GM12801 (cell line): ENCODE results near the gene METTL6.

ENCODE experiments used
- CTCF ChIP-seq: IDR thresholded peaks from one replicate; pipeline ENCODE4 v1.5.1; 2011; ENCODE audit warnings: control low read depth; ENCODE audit not compliant: insufficient read length; ENCODE audit errors: extremely low read depth

Gene METTL6

DNA sequence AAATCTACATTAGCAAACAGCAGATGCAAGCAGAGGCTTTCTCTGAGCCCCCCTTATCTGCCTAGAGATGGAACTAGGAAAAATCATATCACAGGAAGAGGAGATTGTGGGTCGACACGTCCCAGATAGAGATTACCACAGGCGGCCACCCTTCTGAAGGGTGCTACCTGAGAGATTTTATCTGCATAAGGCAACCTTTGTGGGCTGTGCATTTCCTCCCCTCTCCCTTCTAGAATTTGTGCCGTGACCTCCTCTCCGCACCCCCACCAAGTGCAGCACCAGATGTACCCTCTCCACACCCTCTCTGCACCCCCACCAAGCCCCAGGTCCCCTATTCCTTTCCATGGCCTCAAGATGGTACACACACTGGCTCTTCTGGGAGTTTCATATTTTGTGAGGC lies 27.4 kb downstream of the METTL6 start:
- TF ChIP-seq CTCF, result no peak

GRCh38 chr3:15391007-15391406 lies 36.3 kb downstream of the METTL6 start:
- TF ChIP-seq CTCF, result no peak

DNA sequence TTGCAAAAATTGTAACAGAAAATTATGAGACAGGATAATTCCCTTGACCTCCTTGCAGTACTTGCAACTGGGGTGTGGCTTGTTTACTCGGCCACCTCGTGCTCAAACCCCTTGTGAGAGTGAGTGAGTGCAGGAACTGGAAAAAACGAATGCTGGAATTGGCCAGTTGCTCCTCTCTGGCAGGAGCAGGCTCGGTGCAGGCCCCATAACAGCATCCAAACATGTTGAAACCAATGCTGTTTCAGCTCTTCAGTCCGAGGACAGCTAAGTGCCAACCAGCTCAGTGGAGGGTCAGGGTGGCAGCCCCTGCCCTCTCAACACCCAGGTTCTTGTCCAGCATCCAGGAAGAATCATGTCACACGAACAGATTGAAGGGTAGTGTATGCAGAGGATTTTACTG lies 36.9 kb downstream of the METTL6 start:
- no peak for TF ChIP-seq CTCF

GRCh38 chr3:15387735-15388134 lies 39.6 kb downstream of the METTL6 start:
- TF ChIP-seq CTCF, result no peak

DNA sequence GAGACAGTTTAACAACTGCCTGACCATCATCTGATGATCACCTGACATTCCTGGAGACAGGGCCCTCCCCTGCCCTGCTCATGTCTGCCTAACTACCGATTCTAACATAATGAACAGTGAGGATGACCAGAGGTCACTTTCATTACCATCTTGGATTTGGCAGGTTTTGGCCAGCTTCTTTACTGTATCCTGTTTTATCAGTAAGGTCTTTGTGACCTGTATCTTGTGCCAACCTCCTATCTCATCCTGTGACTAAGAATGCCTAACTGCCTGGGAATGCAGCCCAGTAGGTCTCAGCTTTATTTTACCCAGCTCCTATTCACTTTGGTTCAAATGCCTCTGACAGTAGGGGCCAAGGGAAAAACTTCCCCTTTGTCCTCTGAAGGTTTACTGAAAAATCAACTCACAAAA lies 40.2 kb downstream of the METTL6 start:
- no peak for TF ChIP-seq CTCF

GRCh38 chr3:15385901-15386653 lies 41.3 kb downstream of the METTL6 start:
- no peak for TF ChIP-seq CTCF

DNA sequence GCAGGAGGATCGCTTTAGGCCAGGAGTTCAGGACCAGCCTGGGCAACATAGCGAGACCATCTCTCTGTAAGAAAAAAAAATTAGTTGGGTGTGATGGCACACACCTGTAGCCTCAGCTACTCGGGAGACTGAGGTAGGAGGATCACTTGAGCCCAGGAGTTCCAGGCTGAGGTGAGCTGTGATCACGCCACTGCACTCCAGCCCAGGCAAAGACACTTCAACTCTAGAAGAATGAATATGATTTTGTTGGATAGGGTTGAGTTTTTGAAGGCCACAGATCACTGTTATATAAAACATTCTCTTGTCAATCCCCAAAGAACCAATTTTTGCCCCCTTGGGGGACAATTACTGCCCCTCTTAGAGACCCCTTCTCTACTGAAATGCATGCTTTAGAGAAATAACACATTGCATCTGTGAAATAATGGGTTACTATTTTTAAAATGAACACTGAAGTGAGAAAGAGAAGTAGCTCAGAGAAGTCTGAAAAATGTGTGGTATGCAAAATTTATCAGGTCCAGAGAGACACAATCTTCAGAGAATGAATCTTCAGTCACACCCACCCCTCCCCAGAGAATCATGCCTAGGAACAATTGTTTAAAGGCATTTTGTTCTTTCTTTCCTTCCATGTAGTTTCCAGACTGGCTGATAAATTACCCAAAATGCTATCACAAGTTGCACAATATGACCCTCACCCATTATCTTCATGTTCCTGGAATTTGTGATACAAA lies 42.7 kb downstream of the METTL6 start:
- no peak for TF ChIP-seq CTCF
